Type B pancreatic cell (in vitro differentiated cells): ENCODE results near the gene CSAD. TPM values are rescaled to one million over a fixed set of nuclear protein-coding genes. Genes with fewer than 3 reads are reported as not detected.

Experiments used
- DNase-seq: peaks from one replicate; pipeline ENCODE4 v3.0.0; 2021; ENCODE audit warnings: mixed read lengths; ENCODE audit not compliant: unreplicated experiment; ENCODE audit errors: extremely low spot score
- H3K27ac Mint-ChIP-seq: 2 replicates; pipeline ENCODE4 v1.8.0; 2021; ENCODE audit warnings: mild to moderate bottlenecking, mixed read lengths
- H3K27me3 Mint-ChIP-seq: 2 replicates; pipeline ENCODE4 v1.8.0; 2021; ENCODE audit warnings: mixed read lengths
- H3K36me3 Mint-ChIP-seq: 2 replicates; pipeline ENCODE4 v1.8.0; 2021; ENCODE audit warnings: mixed read lengths
- H3K4me1 Mint-ChIP-seq: one replicate; pipeline ENCODE4 v1.8.0; 2021; ENCODE audit warnings: mixed read lengths; ENCODE audit not compliant: unreplicated experiment
- H3K4me3 Mint-ChIP-seq: 2 replicates; pipeline ENCODE4 v1.8.0; 2021; ENCODE audit warnings: mild to moderate bottlenecking, mixed read lengths
- H3K9me3 Mint-ChIP-seq: 2 replicates; pipeline ENCODE4 v1.8.0; 2021; ENCODE audit warnings: mixed read lengths
- total RNA-seq: library from RNA; stranded (reverse); gene quantifications from 2 replicates; pipeline ENCODE4 v1.2.1, GENCODE V29; 2021; ENCODE audit warnings: low replicate concordance
- TF ChIP-seq, protein P1 (sequence below): fragments of 200-600 bp; sonication (generic); conservative IDR thresholded peaks from 2 replicates; pipeline ENCODE4 v1.5.0; 2021; ENCODE audit warnings: antibody characterized with exemption, mild to moderate bottlenecking

The CSAD gene
- total RNA-seq, 1 donor from 2014 or later: 49.3 TPM

DNA sequence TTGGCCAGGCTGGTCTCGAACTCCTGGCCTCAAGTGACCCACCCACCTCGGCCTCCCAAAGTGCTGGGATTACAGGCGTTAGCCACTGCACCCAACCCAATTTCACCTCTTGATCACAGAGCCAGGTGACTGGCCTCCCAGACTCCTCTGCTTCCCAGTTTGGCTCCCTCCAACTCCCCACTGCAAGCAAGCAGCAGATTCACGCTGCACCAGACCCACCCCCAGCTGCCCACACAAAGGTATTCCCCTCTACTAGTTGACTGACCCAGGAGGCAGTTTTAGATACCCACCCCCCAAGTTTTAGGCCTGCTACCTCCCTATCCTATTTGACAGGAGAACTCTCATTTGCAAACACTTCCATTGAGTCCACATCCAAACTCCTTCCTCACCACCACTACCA is 46.1 kb upstream of the CSAD start:
- H3K36me3 Mint-ChIP-seq: peaks cover 5% of the 10 kb centered on the region
- peak overlapping the region; percentile 68 for H3K4me3 Mint-ChIP-seq
- H3K27ac Mint-ChIP-seq: peak overlapping the region; percentile 14
- no peak for DNase-seq
- H3K4me1 Mint-ChIP-seq: peaks cover 53% of the 10 kb centered on the region
- H3K27me3 Mint-ChIP-seq: no peaks in the 10 kb centered on the region
- H3K9me3 Mint-ChIP-seq: no peaks in the 10 kb centered on the region
- TF ChIP-seq, protein P1, sequence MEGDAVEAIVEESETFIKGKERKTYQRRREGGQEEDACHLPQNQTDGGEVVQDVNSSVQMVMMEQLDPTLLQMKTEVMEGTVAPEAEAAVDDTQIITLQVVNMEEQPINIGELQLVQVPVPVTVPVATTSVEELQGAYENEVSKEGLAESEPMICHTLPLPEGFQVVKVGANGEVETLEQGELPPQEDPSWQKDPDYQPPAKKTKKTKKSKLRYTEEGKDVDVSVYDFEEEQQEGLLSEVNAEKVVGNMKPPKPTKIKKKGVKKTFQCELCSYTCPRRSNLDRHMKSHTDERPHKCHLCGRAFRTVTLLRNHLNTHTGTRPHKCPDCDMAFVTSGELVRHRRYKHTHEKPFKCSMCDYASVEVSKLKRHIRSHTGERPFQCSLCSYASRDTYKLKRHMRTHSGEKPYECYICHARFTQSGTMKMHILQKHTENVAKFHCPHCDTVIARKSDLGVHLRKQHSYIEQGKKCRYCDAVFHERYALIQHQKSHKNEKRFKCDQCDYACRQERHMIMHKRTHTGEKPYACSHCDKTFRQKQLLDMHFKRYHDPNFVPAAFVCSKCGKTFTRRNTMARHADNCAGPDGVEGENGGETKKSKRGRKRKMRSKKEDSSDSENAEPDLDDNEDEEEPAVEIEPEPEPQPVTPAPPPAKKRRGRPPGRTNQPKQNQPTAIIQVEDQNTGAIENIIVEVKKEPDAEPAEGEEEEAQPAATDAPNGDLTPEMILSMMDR: no peak

DNA sequence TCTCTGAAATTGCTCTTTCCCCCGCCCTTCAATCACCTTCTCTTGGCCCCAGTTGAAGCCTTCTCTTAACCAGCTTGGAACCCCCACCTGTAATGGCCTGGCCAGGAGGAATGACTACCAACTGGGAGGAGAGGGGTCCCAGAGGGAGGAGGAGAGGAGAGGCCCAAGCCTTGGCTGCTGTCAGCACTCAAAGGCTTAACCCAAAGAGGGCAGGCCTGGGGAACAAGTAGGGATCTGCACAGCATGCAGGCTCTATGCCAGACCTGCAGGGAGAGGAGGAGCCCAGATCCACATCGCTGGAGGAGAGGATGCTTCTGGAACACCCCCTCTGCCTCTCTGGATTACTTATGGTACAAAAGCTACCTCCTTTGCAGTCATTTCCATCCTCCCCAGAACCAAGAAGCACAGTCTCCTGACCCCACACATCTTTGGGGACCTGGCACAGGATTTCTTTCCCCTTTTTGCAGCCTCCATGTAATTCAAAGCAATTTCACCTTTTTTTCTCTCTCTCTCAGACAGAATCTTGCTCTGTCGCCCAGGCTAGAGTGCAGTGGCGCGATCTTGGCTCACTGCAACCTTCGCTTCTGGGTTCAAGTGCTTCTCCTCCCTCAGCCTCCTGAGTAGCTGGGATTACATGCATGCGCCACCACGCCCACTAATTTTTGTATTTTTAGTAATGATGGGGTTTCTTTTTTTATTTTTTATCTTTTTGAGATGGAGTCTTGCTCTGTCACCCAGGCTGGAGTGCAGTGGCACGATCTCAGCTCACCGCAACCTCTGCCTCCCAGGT is 45.1 kb upstream of the CSAD start:
- peak overlapping the region; percentile 75 for H3K4me3 Mint-ChIP-seq
- H3K27ac Mint-ChIP-seq: peak overlapping the region; percentile 94
- H3K27me3 Mint-ChIP-seq: no peaks in the 10 kb centered on the region
- H3K9me3 Mint-ChIP-seq: no peaks in the 10 kb centered on the region
- no peak for DNase-seq
- peaks cover 5% of the 10 kb centered on the region for H3K36me3 Mint-ChIP-seq
- H3K4me1 Mint-ChIP-seq: peaks cover 53% of the 10 kb centered on the region
- TF ChIP-seq, protein P1: no peak

DNA sequence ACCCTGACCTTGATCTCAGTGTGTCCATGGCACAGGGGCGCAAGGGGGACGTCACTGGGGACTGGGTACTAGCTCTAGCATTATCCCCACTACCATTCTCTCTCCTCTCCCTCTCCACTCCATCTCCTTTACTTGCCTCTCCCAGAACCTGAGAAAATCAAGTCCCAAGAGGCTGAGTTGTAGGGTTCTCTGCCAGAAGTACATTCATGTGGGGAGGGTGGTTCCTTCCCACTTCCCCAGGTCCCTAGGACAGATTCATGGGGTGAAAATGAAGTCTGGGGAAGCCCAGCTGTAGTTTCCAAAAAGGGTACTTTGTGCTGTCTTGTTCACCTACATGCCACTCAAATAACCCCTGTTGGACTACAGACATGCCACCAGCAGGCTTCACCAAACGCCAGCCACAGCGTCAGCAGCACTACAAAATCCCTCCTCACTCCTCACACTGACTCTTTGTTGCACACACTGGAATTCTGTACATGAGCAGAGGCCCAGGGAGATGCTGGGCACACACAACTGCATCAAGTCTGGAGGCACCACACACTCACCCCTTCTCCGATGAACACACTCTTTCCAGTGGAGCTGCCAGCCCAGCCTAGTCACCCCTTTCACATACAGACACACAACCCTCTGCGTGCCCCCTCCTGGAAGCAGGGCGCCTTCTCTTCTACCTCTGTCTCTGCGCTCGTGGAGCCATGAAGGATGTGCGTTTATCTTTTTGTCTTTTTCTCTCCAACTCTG is 44.3 kb upstream of the CSAD start:
- peak overlapping the region; percentile 75 for H3K4me3 Mint-ChIP-seq
- H3K27ac Mint-ChIP-seq: peak overlapping the region; percentile 94
- peaks cover 5% of the 10 kb centered on the region for H3K36me3 Mint-ChIP-seq
- TF ChIP-seq, protein P1: no peak
- no peaks in the 10 kb centered on the region for H3K27me3 Mint-ChIP-seq
- H3K9me3 Mint-ChIP-seq: no peaks in the 10 kb centered on the region
- H3K4me1 Mint-ChIP-seq: peaks cover 51% of the 10 kb centered on the region
- no peak for DNase-seq

DNA sequence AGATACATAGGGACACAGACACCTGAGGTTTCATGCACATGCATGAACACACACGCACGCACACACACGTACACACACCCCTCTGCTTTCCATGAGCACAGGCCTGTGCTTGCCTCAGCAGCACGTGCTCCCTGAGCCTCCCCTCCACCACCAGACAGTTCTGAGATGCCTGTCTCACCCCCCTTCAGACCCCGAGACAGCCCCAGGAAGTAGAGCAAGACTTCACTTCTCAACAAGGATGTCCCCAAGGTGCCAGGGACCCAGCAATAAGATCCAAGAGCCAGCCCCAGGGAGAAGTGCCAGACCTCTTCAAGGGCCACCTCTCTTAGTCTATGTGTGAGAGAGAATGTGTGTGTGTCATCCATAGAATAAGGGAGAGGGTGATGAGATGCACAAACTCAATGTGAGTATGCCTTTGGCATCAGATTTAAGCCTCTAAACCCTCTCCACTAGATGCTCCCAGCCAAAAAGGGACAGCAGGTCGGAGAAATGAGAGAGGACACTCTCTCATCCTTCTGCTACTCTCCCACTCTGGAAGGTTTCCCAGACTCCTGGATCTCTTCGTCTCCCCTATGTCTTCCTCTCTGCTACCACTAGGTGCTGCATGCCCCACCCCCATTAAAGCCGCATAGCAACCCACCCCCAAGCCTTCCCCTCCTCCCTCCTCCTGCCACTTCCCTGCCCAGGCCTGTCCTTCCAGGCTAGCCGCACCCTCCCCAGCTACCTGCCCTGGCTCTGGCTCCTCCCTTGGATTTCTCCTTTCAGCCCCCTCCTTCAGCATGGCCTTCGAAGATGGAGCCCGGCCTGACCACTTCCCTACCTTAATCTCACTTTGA is 43.6 kb upstream of the CSAD start:
- H3K4me3 Mint-ChIP-seq: peak overlapping the region; percentile 75
- no peak for DNase-seq
- peak overlapping the region; percentile 94 for H3K27ac Mint-ChIP-seq
- H3K4me1 Mint-ChIP-seq: peaks cover 49% of the 10 kb centered on the region
- TF ChIP-seq, protein P1: peak; percentile 67
- no peaks in the 10 kb centered on the region for H3K9me3 Mint-ChIP-seq
- H3K27me3 Mint-ChIP-seq: peaks cover 5% of the 10 kb centered on the region
- H3K36me3 Mint-ChIP-seq: peaks cover 5% of the 10 kb centered on the region

DNA sequence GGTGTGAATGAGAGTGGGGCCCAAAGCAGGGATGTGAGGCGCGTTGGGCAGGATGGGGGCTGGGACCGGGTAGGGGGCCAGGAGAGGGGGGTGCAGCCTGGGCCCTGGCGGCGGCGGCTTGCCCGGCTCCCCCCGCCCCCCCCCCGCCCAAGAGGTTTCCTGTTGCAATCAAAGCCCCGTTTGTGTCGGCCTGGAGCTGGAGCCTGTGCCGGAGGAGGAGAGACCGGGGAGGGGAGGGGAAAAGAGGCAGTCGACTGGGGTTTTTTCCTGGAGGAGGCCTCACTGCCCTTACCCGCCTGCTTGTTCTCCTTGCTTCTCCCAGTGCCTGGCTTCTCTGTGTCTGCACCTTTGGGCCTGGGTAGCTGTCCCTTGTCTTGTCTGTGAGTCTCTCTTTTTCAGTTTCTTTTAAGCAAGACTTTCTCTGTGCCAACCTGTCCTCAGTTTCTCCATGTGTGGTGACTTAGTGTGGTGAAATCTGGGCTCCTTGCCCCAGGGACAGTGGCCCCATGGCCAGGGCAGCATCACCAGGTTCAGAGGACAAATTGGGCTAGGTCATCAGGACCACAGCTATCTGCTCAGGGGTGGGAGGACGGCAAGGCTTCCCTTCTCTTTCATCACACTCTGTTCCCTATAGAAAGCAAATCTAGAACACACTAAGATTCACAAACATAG is 42.8 kb upstream of the CSAD start:
- no peak for DNase-seq
- TF ChIP-seq, protein P1: no peak
- no peaks in the 10 kb centered on the region for H3K9me3 Mint-ChIP-seq
- H3K4me1 Mint-ChIP-seq: peaks cover 50% of the 10 kb centered on the region
- H3K36me3 Mint-ChIP-seq: peaks cover 5% of the 10 kb centered on the region
- H3K27me3 Mint-ChIP-seq: peaks cover 9% of the 10 kb centered on the region
- H3K27ac Mint-ChIP-seq: peak overlapping the region; percentile 94
- H3K4me3 Mint-ChIP-seq: peak overlapping the region; percentile 83
